Endothelial cell (in vitro differentiated cells): ENCODE data around the gene ILKAP. TPM values are rescaled to one million over a fixed set of nuclear protein-coding genes. Genes with fewer than 3 reads are reported as not detected.

Experiments used
- DNase-seq: peaks from one replicate; pipeline ENCODE4 v3.0.0; 2021; ENCODE audit warnings: low spot score
- H3K27ac Mint-ChIP-seq: one replicate; pipeline ENCODE4 v1.8.0; 2021; ENCODE audit warnings: mixed read lengths, inconsistent platforms; ENCODE audit not compliant: unreplicated experiment
- H3K27me3 Mint-ChIP-seq: one replicate; pipeline ENCODE4 v1.8.0; 2021; ENCODE audit warnings: mild to moderate bottlenecking, moderate library complexity, mixed read lengths, inconsistent platforms; ENCODE audit not compliant: unreplicated experiment
- H3K36me3 Mint-ChIP-seq: one replicate; pipeline ENCODE4 v1.8.0; 2021; ENCODE audit warnings: mild to moderate bottlenecking, low read depth, mixed read lengths, inconsistent platforms; ENCODE audit not compliant: unreplicated experiment
- H3K4me1 Mint-ChIP-seq: one replicate; pipeline ENCODE4 v1.8.0; 2021; ENCODE audit warnings: mild to moderate bottlenecking, mixed read lengths, inconsistent platforms; ENCODE audit not compliant: unreplicated experiment
- H3K4me3 Mint-ChIP-seq: one replicate; pipeline ENCODE4 v1.8.0; 2021; ENCODE audit warnings: mild to moderate bottlenecking, mixed read lengths, inconsistent platforms; ENCODE audit not compliant: unreplicated experiment
- H3K9me3 Mint-ChIP-seq: one replicate; pipeline ENCODE4 v1.8.0; 2021; ENCODE audit warnings: mixed read lengths, inconsistent platforms; ENCODE audit not compliant: unreplicated experiment
- total RNA-seq: library from RNA; stranded (reverse); fragmentation: NEBNext Ultra II Directional; extraction: Animal tissue kit (Norgen Biotek cat#: 25700); gene quantifications from one replicate; pipeline ENCODE4 v1.2.1, GENCODE V29; 2021; ENCODE audit not compliant: unreplicated experiment
- TF ChIP-seq, protein P1 (sequence below): fragments of 200-600 bp; sonication (generic); IDR thresholded peaks from one replicate; pipeline ENCODE4 v1.5.0; 2021; ENCODE audit warnings: antibody characterized with exemption; ENCODE audit not compliant: unreplicated experiment

ILKAP gene
- total RNA-seq, 1 donor from 2014 or later = 43.0 TPM

DNA sequence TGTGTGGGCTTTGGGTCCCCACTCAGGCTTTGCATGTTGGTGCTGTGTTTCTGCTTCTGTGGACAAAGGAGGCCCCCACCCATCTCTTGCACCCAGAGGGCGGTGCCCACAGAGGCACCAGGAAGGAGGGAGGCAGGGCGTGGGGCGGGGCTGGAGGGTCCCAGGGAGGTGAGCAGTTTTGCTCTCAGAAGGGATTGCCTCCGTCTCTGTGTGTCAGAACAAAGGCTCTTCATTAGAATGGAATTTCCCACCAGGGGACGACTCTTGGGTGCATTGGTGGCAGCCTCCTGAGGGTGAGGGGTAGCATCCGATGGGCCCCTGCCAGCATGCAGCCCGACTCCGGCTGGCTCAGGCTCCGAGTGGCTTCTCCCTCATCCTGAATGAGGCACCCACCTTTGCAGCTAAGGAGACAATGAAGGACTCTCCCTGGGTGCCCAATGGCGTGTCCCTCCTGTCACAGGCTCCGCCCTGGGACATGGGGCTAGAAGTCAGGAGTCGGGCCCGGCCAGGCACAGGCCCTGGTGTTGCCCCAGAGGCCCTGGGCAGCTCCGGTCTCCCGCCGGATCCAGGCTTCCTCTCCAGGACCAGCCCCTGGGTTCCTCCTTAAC, 51.8 kb downstream of the ILKAP start:
- no peak overlapping the region for H3K27ac Mint-ChIP-seq
- DNase-seq = no peak
- H3K9me3 Mint-ChIP-seq = no peaks in the 10 kb centered on the region
- no peak overlapping the region for H3K4me3 Mint-ChIP-seq
- no peaks in the 10 kb centered on the region for H3K4me1 Mint-ChIP-seq
- TF ChIP-seq, protein P1, sequence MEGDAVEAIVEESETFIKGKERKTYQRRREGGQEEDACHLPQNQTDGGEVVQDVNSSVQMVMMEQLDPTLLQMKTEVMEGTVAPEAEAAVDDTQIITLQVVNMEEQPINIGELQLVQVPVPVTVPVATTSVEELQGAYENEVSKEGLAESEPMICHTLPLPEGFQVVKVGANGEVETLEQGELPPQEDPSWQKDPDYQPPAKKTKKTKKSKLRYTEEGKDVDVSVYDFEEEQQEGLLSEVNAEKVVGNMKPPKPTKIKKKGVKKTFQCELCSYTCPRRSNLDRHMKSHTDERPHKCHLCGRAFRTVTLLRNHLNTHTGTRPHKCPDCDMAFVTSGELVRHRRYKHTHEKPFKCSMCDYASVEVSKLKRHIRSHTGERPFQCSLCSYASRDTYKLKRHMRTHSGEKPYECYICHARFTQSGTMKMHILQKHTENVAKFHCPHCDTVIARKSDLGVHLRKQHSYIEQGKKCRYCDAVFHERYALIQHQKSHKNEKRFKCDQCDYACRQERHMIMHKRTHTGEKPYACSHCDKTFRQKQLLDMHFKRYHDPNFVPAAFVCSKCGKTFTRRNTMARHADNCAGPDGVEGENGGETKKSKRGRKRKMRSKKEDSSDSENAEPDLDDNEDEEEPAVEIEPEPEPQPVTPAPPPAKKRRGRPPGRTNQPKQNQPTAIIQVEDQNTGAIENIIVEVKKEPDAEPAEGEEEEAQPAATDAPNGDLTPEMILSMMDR = no peak
- peaks cover 7% of the 10 kb centered on the region for H3K27me3 Mint-ChIP-seq
- no peaks in the 10 kb centered on the region for H3K36me3 Mint-ChIP-seq

DNA sequence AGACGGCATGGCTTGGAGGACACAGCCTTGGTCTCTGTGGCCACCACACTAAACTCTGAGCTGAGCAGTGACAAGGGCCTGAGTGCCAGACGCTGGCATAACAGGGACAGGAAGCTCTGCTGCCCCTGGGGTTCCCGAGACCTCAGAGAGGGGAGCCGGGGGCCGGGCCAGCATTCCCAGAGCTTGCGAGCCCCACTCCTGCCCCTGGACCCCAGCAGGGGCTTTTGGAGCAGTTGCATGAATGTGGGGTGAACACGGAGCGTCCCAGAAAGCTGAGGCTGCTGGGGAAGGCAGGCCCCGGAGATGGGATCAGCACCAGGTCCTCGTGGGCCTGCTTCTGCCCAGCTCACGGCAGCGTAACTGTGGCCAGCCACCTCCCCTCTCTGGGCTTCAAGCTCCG, 52.3 kb downstream of the ILKAP start:
- no peak overlapping the region for H3K4me3 Mint-ChIP-seq
- no peak overlapping the region for H3K27ac Mint-ChIP-seq

DNA sequence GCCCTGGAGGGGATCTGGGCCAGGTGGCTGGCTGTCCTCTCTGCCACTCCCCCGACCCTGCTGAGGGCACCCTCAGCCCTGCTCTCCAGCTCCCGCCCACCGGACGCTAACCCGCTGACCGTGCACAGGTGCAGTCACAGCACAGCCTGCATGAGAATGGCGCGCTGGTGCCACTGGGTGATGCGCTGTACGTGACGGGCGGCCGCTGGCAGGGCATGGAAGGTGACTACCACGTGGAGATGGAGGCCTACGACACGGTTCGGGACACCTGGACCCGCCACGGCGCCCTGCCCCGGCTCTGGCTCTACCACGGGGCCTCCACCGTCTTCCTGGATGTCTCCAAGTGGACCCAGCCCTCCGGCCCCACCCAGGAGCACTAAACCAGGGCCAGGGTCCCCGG, 52.8 kb downstream of the ILKAP start:
- H3K36me3 Mint-ChIP-seq = no peaks in the 10 kb centered on the region
- H3K27me3 Mint-ChIP-seq = peaks cover 7% of the 10 kb centered on the region
- no peaks in the 10 kb centered on the region for H3K9me3 Mint-ChIP-seq
- H3K4me1 Mint-ChIP-seq = no peaks in the 10 kb centered on the region
- DNase-seq = no peak
- H3K4me3 Mint-ChIP-seq = no peak overlapping the region
- TF ChIP-seq, protein P1 = no peak
- H3K27ac Mint-ChIP-seq = no peak overlapping the region

More for the DNA sequence above, 52.3 kb downstream of the ILKAP start:
- Mint-ChIP-seq H3K27me3 (peaks cover 7% of the 10 kb centered on the region), H3K9me3 (no peaks in the 10 kb centered on the region), H3K36me3 (no peaks in the 10 kb centered on the region), H3K4me1 (no peaks in the 10 kb centered on the region)
- TF ChIP-seq, protein P1 = no peak
- no peak for DNase-seq

DNA sequence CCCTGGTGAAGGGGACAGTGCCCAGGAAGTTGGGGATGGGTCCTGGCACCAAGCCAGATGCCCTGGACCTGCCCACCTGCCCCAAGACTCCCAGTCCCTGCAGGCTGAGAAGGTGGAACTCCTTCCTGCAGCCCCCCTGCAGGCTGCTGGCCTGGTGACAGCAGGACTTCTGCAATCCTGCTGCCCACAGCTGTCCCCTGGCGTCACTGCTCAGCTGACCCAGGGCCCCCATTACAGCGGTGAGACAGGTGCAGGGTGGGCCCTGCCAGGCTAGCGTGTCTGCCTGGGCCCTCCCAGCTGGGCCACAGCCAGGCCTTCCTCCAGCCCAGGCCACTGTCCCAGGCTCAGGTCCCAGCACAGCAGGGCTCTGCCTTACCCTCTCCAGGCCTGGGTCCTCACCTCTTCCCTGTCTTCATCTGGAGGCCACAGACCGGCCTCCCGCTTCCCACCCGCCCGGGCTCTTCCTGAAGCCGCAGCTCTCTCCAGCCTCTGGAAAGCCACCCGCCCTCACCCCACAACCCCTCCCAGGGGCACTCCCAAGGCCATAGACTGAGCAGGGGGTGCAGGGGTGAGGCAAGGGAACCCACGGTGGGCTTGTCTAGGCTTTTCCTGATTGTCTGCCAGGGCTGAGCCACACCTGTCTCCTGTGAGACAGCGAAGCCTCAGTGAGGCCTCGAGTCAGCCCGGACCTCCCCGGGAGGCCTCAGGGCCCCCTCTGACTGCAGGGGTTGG, 53.5 kb downstream of the ILKAP start:
- no peaks in the 10 kb centered on the region for H3K4me1 Mint-ChIP-seq
- no peaks in the 10 kb centered on the region for H3K9me3 Mint-ChIP-seq
- H3K4me3 Mint-ChIP-seq = no peak overlapping the region
- H3K36me3 Mint-ChIP-seq = no peaks in the 10 kb centered on the region
- no peak for DNase-seq
- peaks cover 7% of the 10 kb centered on the region for H3K27me3 Mint-ChIP-seq
- TF ChIP-seq, protein P1 = no peak
- no peak overlapping the region for H3K27ac Mint-ChIP-seq

DNA sequence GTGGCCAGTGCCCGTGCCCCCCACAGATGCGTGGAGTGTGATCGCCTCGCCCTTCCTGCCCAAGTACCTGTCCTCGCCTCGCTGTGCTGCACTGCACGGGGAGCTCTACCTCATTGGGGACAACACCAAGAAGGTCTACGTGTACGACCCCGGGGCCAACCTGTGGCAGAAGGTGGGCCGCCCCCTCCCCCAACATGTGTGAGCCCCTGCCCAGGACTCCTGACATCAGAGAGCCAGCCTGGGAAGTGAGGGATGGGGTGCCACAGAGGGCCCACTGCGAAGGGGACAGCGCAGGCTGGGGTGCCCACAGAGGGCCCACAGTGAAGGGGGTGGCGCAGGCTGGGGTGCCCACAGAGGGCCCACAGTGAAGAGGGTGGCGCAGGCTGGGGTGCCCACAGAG, 54.5 kb downstream of the ILKAP start:
- H3K27me3 Mint-ChIP-seq = peaks cover 6% of the 10 kb centered on the region
- TF ChIP-seq, protein P1 = no peak
- H3K9me3 Mint-ChIP-seq = no peaks in the 10 kb centered on the region
- no peak overlapping the region for H3K4me3 Mint-ChIP-seq
- no peaks in the 10 kb centered on the region for H3K4me1 Mint-ChIP-seq
- no peak for DNase-seq
- peaks cover 2% of the 10 kb centered on the region for H3K36me3 Mint-ChIP-seq
- no peak overlapping the region for H3K27ac Mint-ChIP-seq
